ENCODE data around the gene VPS8.

DNA sequence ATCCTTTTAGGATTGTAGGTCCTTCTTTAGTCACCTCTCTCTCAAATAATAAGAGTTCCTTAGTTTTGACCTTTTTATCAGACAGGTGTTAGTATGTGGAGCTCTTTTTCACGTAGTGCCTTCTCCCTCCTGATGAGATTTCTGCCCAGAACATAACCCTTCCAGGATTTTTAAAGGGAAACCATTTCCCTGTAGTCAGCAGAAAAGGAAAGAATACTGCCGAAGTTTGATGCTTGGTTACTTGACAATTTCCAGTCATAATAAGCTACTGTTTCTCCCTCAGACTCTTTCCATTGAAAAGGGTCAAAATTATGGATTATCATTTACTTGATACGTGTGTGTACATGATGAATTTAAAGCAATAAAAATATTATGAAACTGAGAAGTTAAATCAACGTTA, 73.1 kb downstream of the VPS8 start:
- no peak for TF ChIP-seq POLR2A (IDR thresholded peaks at IDR 0.05; ENCODE audit: low read length)
- TF ChIP-seq GATA1 (IDR thresholded peaks at IDR 0.05; ENCODE audit: low read depth, low read length), result no peak

Measured in erythroblast (primary cell).